ENCODE data around the gene HS6ST3. TPM values are rescaled to one million over a fixed set of nuclear protein-coding genes. Genes with fewer than 3 reads are reported as not detected.

HS6ST3 gene
- total and polyA plus RNA-seq, 9 of the 15 experiments (the other 6 are each of a cell fraction or from before 2014, with no cell fraction given) = not detected

DNA sequence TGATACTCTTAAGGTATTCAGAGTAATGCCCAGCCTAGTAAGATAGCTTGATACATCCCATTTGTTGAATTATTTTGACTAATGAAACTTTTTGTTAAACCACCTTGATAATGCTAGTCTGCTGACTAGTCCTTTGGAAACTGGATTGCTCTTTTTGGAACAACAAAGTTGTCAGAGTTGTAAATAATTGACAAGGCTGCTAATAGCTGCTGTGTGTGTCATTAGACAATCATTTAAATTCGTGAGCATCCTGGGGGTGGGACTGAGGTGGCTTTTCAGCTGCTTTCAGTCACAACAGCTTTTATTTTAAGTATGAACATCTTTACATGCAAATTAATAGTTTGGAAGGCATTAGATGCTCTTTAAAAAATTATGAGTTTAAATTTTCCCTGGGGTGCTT lies 153.5 kb downstream of the HS6ST3 start:
- H3K4me1 ChIP-seq (replicated peaks in 1 of 2; ENCODE audit: control insufficient read depth in 2 of 2, insufficient read depth in 2 of 2, low read length in 2 of 2) = no peaks in the 10 kb centered on the region
- no peak overlapping the region for H3K4me2 ChIP-seq (ENCODE audit: insufficient read depth, low read length)
- ChIA-PET CTCF (ENCODE audit: low intra/inter-chr PET ratio) (no interaction called here), POLR2A (no interaction called here)
- no peaks in the 10 kb centered on the region for H3K9me1 ChIP-seq (ENCODE audit: control insufficient read depth, insufficient read depth, low read length)
- WGBS (ENCODE audit: insufficient coverage, low coverage, missing lambda C conversion rate) = 0% methylated on average over 1 of the region's 1 CpG
- ATAC-seq (no peak), DNase-seq (ENCODE audit: extremely low read depth in 1 of 4, low spot score in 3 of 4) (no peak), FAIRE-seq (no peak)
- H3K4me3 ChIP-seq = no peak overlapping the region
- BruUV-seq (replicated peaks) = no TSS peak
- H3K9ac ChIP-seq (ENCODE audit: insufficient read depth in 1 of 2, low read depth in 2 of 2, low read length in 2 of 2) = no peak overlapping the region
- intact Hi-C loops (cut with micrococcal nuclease) (no loop called here), in situ Hi-C loops (cut with MboI) (no loop called here)
- no peaks in the 10 kb centered on the region for H3K27me3 ChIP-seq (ENCODE audit: control insufficient read depth in 2 of 2, insufficient read depth in 2 of 2, low read length in 2 of 2)
- TF ChIP-seq, protein P1, sequence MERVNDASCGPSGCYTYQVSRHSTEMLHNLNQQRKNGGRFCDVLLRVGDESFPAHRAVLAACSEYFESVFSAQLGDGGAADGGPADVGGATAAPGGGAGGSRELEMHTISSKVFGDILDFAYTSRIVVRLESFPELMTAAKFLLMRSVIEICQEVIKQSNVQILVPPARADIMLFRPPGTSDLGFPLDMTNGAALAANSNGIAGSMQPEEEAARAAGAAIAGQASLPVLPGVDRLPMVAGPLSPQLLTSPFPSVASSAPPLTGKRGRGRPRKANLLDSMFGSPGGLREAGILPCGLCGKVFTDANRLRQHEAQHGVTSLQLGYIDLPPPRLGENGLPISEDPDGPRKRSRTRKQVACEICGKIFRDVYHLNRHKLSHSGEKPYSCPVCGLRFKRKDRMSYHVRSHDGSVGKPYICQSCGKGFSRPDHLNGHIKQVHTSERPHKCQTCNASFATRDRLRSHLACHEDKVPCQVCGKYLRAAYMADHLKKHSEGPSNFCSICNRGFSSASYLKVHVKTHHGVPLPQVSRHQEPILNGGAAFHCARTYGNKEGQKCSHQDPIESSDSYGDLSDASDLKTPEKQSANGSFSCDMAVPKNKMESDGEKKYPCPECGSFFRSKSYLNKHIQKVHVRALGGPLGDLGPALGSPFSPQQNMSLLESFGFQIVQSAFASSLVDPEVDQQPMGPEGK (CRISPR knock-in tag; IDR thresholded peaks at IDR 0.05; ENCODE audit: borderline replicate concordance) = no peak
- no peak for TF ChIP-seq CTBP1 (IDR thresholded peaks at IDR 0.05; ENCODE audit: borderline replicate concordance)
- TF ChIP-seq MIER1 (IDR thresholded peaks at IDR 0.05; ENCODE audit: low read depth) = no peak
- no peak for TF ChIP-seq DPF2 (IDR thresholded peaks at IDR 0.05)
- no peak for TF ChIP-seq CBX2 (IDR thresholded peaks at IDR 0.05; ENCODE audit: insufficient read depth, low read length, poor library complexity, severe bottlenecking)
- TF ChIP-seq ZNF384 (IDR thresholded peaks at IDR 0.05; ENCODE audit: low read depth, low read length) = no peak
- TF ChIP-seq CTCFL (IDR thresholded peaks at IDR 0.05; ENCODE audit: borderline replicate concordance, insufficient read depth, low read depth, low read length, poor library complexity, severe bottlenecking) = no peak
- no peak for TF ChIP-seq POLR2H (tag; IDR thresholded peaks at IDR 0.05; ENCODE audit: low read depth)
- TF ChIP-seq, protein P2, sequence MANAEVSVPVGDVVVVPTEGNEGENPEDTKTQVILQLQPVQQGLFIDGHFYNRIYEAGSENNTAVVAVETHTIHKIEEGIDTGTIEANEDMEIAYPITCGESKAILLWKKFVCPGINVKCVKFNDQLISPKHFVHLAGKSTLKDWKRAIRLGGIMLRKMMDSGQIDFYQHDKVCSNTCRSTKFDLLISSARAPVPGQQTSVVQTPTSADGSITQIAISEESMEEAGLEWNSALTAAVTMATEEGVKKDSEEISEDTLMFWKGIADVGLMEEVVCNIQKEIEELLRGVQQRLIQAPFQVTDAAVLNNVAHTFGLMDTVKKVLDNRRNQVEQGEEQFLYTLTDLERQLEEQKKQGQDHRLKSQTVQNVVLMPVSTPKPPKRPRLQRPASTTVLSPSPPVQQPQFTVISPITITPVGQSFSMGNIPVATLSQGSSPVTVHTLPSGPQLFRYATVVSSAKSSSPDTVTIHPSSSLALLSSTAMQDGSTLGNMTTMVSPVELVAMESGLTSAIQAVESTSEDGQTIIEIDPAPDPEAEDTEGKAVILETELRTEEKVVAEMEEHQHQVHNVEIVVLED (CRISPR knock-in tag; IDR thresholded peaks at IDR 0.05) = no peak
- TF ChIP-seq ZNF408 (CRISPR knock-in tag; IDR thresholded peaks at IDR 0.05; ENCODE audit: low read depth) = no peak
- no peak for TF ChIP-seq NUFIP1 (IDR thresholded peaks at IDR 0.05; ENCODE audit: partially characterized antibody)
- TF ChIP-seq NCOA4 (IDR thresholded peaks at IDR 0.05; ENCODE audit: partially characterized antibody) = no peak
- no peak for TF ChIP-seq TSC22D4 (tag; IDR thresholded peaks at IDR 0.05)
- no peak for TF ChIP-seq BMI1 (IDR thresholded peaks at IDR 0.05; ENCODE audit: low read length)
- no peak for TF ChIP-seq CREM (IDR thresholded peaks at IDR 0.05; ENCODE audit: low read depth)
- no peaks in the 10 kb centered on the region for H3K79me2 ChIP-seq (ENCODE audit: control insufficient read depth, insufficient read depth, low read length)
- H3K27ac ChIP-seq (ENCODE audit: extremely low read depth, low read depth, low read length) = no peak overlapping the region
- H2AFZ ChIP-seq (ENCODE audit: low read depth, low read length) = no peak overlapping the region
- H3K36me3 ChIP-seq (ENCODE audit: control insufficient read depth, insufficient read depth, low read length) = no peaks in the 10 kb centered on the region
- no peaks in the 10 kb centered on the region for H4K20me1 ChIP-seq (replicated peaks; ENCODE audit: control insufficient read depth, insufficient read depth, low read length)
- H3K9me3 ChIP-seq (replicated peaks; ENCODE audit: control insufficient read depth, insufficient read depth, low read depth, low read length) = no peaks in the 10 kb centered on the region
